COLO829 (cell line): ENCODE data around the gene RASGRF1.
"Not testable (repeated sequence)": the region's sequence is repeated elsewhere in the genome, so short reads cannot be mapped to it uniquely, and the experiment has no call there.

Source experiments
- DNase-seq: peaks from one replicate; pipeline ENCODE4 v3.0.0; 2012; ENCODE audit warnings: low spot score

RASGRF1 gene

GRCh38 chr15:79041601-79042168, 48.9 kb downstream of the RASGRF1 start:
- no peak for DNase-seq

GRCh38 chr15:79037848-79038247, 52.7 kb downstream of the RASGRF1 start:
- DNase-seq: no peak

DNA sequence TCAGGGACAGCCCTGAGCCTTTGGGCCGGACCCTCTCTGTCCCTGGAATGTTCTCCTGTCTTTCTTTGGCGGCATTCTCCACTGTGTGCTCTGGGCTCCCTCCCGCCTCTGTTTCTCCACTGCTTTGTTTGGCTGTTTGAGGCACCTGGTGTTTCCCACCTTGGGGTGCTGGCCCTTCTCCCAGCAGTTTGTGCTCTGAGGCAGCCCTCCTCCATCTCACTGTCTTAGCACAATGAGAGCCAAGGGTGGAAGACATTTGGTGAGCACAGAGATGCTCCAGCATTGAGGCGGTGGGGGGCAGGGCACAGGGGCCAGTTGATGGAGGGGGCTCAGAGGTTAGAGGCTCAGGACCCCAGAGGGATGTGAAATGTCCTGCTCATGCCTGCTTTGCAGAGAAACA, 54.3 kb downstream of the RASGRF1 start:
- DNase-seq: no peak

DNA sequence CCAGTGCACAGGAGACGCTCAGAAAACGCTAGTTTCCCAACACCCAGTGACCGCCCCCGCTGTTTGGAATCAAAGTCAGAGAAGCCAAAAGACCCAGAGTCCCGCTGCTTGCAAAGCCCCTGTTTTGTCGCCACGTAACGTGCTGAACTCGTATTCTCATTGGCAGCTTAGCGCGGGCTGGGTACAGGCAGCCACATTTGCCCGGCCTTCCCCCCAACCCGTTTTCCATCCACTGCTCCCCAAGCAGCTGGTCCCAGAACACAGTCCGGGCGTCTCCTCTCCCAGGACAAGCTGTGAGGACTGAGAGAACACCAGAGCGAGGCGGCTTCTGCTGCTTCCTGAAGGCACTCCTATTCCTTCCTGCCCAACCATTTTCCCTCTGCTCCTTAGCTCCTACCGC, 54.8 kb downstream of the RASGRF1 start:
- no peak for DNase-seq

DNA sequence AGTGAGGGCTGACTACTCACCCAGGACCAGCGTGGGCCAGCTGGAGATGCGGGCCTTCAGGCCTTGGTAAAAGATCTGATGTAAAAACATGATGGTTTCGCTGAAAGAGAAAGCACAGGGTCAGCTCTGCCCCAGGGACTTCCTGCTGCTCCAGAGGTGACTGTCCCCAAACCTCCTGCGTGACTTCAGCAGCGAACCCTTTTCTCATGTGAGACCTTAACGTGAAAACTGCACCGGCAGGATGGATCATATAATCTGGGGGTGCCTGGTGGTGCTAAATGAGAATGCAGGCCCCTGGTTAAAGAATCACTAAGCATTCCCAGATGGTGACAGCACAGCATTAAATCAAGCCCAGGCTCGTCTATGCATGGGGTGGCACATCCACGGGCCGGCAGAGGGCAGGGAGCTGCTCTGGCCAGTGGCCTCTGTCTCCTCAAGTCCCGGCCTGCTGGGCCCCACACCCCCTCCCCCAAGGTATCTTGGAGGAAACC, 55.4 kb downstream of the RASGRF1 start:
- DNase-seq: no peak

- DNase-seq: no peak
Observed at GRCh38 chr15:79034284-79034683, 56.3 kb downstream of the RASGRF1 start.

GRCh38 chr15:79032656-79033055, 57.9 kb downstream of the RASGRF1 start:
- DNase-seq: no peak

- DNase-seq: no peak
Observed at GRCh38 chr15:79031821-79032220, 58.8 kb downstream of the RASGRF1 start.

DNA sequence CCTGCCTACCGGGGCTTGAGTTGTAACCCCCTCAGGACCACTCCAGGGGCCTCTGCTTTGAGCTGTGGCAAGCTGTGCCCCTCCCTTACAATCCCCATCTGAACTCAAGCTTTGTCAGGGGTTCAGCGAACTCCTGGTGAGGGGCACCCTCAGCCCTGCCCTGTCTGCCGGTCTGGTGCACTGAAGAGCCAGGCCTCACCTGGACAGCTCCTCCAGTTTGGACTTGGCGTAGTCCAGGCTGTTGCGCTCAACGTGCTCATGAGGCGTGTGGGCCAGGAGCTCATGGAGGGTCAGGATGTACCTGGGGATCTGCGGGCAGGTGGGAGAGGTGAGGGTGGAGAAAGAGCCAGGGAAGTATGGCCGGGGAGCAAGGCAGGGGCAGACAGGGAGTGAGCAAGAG, 59.4 kb downstream of the RASGRF1 start:
- DNase-seq: no peak

- DNase-seq: no peak
Observed at GRCh38 chr15:79030470-79030869, 60.1 kb downstream of the RASGRF1 start.

DNA sequence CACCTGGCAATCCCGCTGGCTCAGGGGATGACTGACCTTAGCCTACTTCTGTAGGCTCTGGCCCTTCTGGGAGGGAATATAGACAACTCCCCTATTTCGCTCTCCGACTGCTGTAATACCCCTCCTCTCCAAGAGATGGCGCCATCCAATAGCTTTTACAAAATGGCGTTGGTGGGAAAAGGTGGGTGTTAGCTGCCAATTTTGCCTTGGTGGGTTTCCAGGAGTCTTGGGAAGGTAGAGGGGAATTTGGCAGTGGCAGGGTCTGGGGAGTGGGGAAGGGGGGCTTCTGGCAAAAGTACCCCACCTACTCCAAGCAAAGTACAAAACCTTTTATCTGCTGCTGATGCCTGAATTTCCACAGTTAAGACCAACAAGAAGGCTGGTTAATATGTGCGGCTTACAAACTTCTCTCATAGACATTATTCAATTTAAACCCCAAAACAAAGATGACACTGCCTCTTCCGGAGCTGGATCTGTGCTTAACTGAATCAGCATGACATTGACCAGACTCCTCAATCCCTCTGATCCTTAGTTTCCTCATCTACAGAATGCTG, 62.1 kb downstream of the RASGRF1 start:
- DNase-seq: peak; percentile 40

DNA sequence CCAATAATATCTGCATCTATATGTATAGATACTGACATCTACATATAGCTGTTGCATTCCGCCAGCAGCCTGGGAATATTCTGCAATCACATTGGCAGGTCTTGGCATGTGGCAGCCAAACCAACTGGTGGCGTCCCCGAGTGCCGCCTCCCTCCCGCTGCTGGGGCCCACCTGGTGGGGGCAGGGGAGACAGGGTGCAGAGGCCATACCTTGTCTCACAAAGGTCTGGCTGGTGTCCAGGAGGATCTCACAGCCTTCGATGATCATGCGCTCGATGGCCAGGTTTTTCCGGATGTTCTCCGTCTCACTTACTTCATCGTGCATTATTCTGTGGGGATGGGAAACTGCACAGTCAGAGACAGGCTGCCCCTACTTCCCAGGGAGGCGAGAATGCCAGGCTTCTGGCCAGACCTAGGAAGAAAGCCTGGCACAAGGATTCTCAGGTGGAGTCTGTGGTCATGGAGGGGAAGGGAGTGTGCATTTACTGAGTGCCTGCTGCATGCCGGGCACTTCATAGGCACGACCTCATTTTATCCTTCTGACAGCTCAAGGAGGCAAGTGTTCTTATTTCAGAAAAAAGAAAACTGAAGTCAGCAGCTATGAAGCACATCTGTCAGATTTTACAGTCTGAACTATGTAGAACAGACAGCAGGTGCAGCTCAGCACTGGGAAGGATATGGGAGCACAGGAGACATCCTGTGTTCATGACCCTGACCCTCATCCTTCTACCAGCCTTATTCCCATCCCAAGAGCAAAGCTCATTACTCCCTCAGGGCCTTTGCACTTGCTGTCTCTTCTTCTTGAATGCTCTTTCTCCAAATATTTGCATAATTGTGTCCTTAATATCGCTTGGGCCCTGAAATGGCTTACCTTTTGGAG, 62.8 kb downstream of the RASGRF1 start:
- DNase-seq: no peak

- DNase-seq: no peak
Observed at GRCh38 chr15:79025802-79026201, 64.8 kb downstream of the RASGRF1 start.

DNA sequence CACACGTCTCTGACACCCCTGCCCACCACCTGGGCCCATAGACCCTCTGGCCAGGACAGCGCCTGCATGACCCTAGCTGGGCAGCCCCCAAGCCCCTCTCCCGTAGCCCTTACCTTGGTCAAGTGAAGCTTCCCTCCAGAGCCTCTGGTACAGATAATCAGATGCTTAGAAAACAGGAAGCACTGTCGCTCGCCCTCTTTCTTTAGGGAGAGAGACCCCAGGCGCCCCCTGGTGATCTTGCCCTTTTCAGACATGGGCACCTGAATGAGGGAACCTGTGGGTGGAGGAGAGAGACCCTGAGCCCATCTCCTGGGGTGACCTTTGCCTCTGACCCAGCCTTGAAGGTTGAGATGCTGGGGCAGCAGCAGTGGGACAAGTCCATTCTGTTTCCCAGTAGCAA, 65.4 kb downstream of the RASGRF1 start:
- no peak for DNase-seq

DNA sequence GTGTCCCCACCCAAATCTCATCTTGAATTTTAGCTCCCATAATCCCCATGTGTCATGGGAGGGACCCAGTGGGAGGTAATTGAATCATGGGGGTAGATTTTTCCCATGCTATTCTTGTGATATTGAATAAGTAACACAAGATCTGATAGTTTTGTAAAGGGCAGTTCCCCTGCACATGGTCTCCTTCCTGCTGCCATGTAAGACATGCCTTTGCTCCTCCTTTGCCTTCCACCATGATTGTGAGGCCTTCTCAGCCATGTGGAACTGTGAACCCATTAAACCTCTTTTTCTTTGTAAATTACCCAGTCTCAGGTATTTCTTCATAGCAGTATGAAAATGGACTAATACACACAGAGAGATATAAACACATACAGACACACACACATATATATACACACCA, 66.1 kb downstream of the RASGRF1 start:
- not testable (repeated sequence) for DNase-seq

GRCh38 chr15:79023918-79024317, 66.7 kb downstream of the RASGRF1 start:
- no peak for DNase-seq

GRCh38 chr15:79023546-79023890, 67.1 kb downstream of the RASGRF1 start:
- no peak for DNase-seq

DNA sequence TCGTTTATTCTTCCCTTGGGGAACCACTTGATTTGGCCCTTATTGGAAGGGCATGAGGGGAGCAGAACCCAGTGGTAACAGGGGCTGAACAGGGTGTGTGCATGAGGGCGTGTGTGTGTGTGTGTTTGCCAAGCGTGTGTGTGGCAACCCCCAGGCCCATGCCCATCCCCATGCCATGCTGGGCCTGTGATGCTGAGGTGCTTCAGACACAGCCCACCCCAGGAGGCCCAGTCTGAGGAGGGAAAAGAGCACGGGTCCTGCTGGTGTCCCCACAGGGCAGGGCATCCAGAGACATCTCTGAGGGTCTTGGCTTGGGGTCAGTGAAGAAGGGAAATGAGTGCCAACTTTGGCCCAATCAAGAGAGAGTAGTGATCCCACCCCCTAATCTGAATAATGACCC, 71.6 kb downstream of the RASGRF1 start:
- DNase-seq: no peak

- no peak for DNase-seq
Observed at GRCh38 chr15:79017953-79018352, 72.6 kb downstream of the RASGRF1 start.

DNA sequence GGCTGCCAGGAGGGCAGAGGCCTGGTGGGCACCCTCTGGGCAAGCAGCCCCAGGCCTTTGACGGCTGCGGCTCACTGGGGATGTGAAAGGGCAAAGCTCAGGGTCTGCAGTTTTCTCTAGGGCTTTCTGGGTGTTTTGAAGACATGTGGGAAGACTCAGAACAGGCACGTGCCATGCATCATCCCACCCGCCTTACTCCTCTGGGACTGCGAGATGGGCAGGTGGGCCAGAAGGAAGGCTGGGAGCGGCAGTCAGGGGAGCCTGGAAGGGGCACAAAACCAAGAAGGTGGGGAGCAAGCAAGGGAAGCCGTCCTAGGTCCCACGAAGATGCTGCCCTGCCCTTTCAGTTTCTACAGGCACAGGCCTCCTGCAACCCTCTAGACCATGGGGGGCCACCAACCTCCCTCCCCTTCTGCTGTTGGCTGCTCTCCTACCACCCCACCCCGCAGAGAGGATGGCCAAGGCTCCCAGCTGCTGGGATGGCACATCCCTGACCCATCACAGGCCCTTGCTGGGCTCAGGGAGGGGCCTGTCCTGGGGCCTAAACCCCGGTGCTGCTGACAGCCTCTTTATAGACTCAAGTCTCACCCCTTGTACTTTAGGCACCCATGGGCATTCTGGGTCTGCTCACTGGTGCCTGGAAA, 73.9 kb downstream of the RASGRF1 start:
- no peak for DNase-seq

DNA sequence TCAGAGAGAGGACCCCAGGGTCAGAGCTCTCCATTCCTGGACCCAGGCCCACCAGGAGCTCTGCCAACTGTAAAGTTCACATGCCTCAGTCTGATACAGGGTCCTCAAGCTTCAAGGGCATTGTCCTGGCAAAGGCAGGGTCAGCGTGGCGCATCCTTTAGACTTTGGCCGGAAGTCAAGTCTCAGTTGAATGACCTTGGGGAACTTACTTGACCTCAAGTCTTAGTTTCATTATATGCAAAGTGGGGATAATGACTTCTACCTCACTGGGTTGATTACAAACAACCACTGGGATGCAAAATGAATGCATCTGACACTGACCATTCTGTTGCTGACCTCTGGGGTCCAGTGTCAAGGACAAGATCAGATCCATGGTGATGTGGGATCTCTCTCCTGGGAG, 75.2 kb downstream of the RASGRF1 start:
- no peak for DNase-seq

GRCh38 chr15:79010278-79010677, 80.3 kb downstream of the RASGRF1 start:
- DNase-seq: no peak

DNA sequence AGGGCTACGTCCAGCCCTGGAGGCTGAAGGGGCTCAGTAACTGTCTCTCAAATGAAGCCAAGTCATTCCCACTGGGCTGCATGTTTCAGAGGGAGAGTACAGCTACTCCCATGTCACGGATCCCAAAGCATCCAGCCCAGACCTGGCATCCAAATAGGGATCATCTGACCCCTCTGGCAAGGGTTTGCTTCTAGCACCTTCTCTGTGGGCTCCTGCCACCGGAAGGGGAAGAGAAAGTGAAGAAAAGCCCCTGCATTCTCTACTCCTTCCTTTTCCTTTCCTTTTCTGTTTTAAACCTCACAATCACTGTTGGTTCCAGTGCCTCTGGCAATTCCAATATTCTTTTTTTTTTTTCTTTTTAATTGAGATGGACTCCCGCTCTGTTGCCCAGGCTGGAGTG, 81.2 kb downstream of the RASGRF1 start:
- DNase-seq: no peak
